Cardiac ventricle fibroblast (primary cell): ENCODE data around the gene TPCN1. TPM values are rescaled to one million over a fixed set of nuclear protein-coding genes. Genes with fewer than 3 reads are reported as not detected.

Experiments used
- total RNA-seq: library from RNA; depleted of rRNA; stranded (reverse); fragments of >200 nt; gene quantifications from 2 replicates; pipeline ENCODE4 v1.2.3, GENCODE V29; 2015

TPCN1 gene
- 39.1 and 39.9 TPM in 2 replicates for total RNA-seq

DNA sequence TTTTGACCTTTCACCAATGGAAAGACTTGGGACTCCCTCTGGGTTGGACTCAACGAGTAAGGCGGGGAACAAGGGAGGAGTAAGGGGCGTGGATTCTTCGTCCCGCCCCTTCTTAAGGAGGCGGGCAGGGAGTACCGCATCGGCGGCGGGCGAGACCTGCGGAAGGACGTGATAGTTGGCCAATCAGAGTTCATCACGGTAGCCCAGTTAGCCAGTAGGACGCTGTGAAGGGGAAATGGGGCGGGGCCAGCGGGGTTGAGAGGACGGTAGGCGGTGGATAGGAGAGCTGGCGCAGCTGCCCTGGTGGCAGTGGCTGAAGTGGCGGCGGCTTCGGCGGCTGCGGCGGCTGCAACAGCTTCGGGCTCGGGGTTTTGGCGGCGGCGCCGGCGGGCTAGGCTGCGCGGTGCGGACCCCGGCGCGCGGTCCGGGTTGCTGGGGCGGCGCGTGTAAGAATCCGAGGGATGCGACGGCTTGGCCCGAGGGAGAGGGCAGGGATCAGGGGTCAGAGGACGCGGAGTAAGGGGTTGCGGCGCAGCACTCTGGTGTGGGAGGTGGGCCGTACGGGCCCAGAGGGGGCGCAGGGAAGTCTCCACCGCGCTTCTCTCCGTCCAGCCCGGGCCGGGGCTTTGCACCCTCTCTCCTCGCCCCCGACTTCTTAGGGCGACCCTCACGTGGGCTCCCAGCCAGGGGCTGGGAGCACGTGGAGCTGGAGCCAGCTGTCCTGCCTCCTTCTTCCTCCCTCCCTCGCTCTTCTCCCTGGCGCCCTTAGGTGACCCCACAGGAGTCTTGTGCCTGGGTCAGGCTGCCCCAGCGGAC lies at the start of gene TPCN1:
TPCN1 (plus strand) TSS at position 284 of the 816 bp plus-strand sequence. CDS start 5,389 bp downstream, outside the sequence.

DNA sequence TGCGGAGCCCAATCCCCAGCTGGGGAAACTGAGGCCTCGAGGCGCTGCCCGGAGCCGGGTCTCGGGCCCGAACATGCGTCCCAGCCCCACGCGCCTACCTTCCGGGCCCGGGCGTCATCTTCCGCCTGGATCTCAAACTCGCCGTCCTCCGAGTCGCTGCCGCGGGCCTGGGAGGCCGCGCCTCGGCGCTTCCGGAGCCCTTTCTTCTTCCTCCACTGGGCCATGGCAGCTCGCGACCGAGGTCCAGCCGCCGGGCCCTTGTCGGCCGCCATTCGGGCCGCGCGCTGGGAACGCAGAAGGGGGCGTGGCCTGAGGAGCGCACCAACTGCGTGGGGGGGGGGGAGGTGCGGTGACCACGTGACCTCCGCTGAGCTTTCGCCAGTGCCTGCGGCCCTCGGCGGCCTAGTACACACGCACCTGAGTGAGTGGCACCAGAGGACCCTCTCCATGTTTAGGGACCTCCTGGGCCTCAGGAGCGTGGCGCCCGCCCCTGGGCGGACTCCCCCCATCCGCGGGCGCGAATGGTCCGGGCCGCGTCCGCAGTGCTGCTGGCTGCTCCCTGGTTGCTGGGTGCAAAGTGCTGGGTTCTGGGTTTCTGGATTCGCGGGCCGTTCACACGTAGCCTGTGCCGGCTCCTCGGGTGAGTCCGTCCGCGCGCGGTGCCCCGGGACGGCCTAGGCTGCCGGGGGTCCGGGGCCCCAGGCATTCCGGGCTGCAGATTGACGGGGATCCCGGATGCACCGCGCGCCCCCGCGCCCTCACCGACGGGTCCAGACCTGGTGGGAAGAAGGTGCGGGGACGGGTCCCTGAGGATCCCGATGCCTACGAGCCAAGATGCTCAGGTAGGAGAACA lies 35.9 kb upstream of the TPCN1 start, which contains the start of the genes DDX54 and RITA1:
DDX54 (minus strand) TSS at position 299 of the 853 bp plus-strand sequence; CDS start at position 272, 27 bp downstream.
RITA1 (plus strand) TSS at position 542 of the 853 bp plus-strand sequence. CDS start 1,026 bp downstream, outside the sequence.

GRCh38 chr12:113334786-113335539 lies 113.7 kb downstream of the TPCN1 start, which contains the start of gene SLC8B1:
Gene SLC8B1 (minus strand): TSS chr12:113335109. CDS start chr12:113332878, 2,231 bp downstream.

Other genes starting within 250 kb of the TPCN1 start
- gene OAS2, start 242.9 kb upstream of the TPCN1 start, total RNA-seq = 8.3 and 8.4 TPM in 2 replicates
- 1.4 and 2.5 TPM in 2 replicates for gene DTX1, start 164.7 kb upstream of the TPCN1 start, total RNA-seq
- not detected in 2 replicates for gene RASAL1, start 85.7 kb upstream of the TPCN1 start, total RNA-seq
- not detected in 2 replicates for gene CFAP73, start 71.7 kb upstream of the TPCN1 start, total RNA-seq
- gene DDX54, start 36.0 kb upstream of the TPCN1 start, total RNA-seq = 78.1 and 108 TPM in 2 replicates
- gene RITA1, start 35.7 kb upstream of the TPCN1 start, total RNA-seq = 13.6 and 15.2 TPM in 2 replicates
- gene SLC8B1, start 113.6 kb downstream of the TPCN1 start, total RNA-seq = 20.3 and 23.3 TPM in 2 replicates
- gene PLBD2, start 137.1 kb downstream of the TPCN1 start, total RNA-seq = 113 TPM in 2 replicates
- gene SDS, start 182.4 kb downstream of the TPCN1 start, total RNA-seq = not detected in 2 replicates
- 2.2 and 4.5 TPM in 2 replicates for gene SDSL, start 200.9 kb downstream of the TPCN1 start, total RNA-seq